GM19328 (cell line): Measurements from ENCODE around the gene HHIPL2.
A peak's percentile ranks its signal among the peaks of the same experiment; 100 is the strongest.

ENCODE experiments used
- ATAC-seq: cut with Tn5 transposase; IDR thresholded peaks from one replicate; pipeline ENCODE4 v1.9.1; 2021; ENCODE audit warnings: mild to moderate bottlenecking, moderate library complexity; ENCODE audit not compliant: unreplicated experiment

The HHIPL2 gene

GRCh38 chr1:222547944-222548671 is at the start of gene HHIPL2:
Gene HHIPL2, minus strand, starts transcription at chr1:222548104. Its CDS starts 60 bp downstream, at chr1:222548044.
- ATAC-seq: no peak

- ATAC-seq: no peak
Measured at GRCh38 chr1:222596696-222597095, 48.8 kb upstream of the HHIPL2 start.

GRCh38 chr1:222594789-222595188 is 46.9 kb upstream of the HHIPL2 start:
- ATAC-seq: no peak

GRCh38 chr1:222592171-222592570 is 44.3 kb upstream of the HHIPL2 start:
- no peak for ATAC-seq

GRCh38 chr1:222589462-222590302 is 41.8 kb upstream of the HHIPL2 start, which contains the start of gene TAF1A:
Gene TAF1A, minus strand, starts transcription at chr1:222589933.
- peak; percentile 99 for ATAC-seq

- no peak for ATAC-seq
Measured at GRCh38 chr1:222588135-222588534, 40.2 kb upstream of the HHIPL2 start.

- no peak for ATAC-seq
Measured at GRCh38 chr1:222586842-222587241, 38.9 kb upstream of the HHIPL2 start.

GRCh38 chr1:222583079-222583478 is 35.2 kb upstream of the HHIPL2 start:
- peak; percentile 78 for ATAC-seq

GRCh38 chr1:222582099-222582774 is 34.3 kb upstream of the HHIPL2 start:
- no peak for ATAC-seq

- no peak for ATAC-seq
Measured at GRCh38 chr1:222579316-222579715, 31.4 kb upstream of the HHIPL2 start.

- no peak for ATAC-seq
Measured at GRCh38 chr1:222570837-222571236, 22.9 kb upstream of the HHIPL2 start.

- ATAC-seq: no peak
Measured at GRCh38 chr1:222561656-222562055, 13.8 kb upstream of the HHIPL2 start.

- ATAC-seq: no peak
Measured at GRCh38 chr1:222557574-222557973, 9.7 kb upstream of the HHIPL2 start.

- no peak for ATAC-seq
Measured at GRCh38 chr1:222557148-222557547, 9.2 kb upstream of the HHIPL2 start.

- ATAC-seq: no peak
Measured at GRCh38 chr1:222555992-222556615, 8.2 kb upstream of the HHIPL2 start.

GRCh38 chr1:222554177-222554576 is 6.3 kb upstream of the HHIPL2 start:
- no peak for ATAC-seq

- ATAC-seq: no peak
Measured at GRCh38 chr1:222552882-222553281, 5.0 kb upstream of the HHIPL2 start.

- no peak for ATAC-seq
Measured at GRCh38 chr1:222547260-222547614, 667 bp downstream of the HHIPL2 start.

GRCh38 chr1:222546548-222547259 is 1.2 kb downstream of the HHIPL2 start:
- ATAC-seq: no peak

- no peak for ATAC-seq
Measured at GRCh38 chr1:222546091-222546490, 1.8 kb downstream of the HHIPL2 start.
